HG02571 (cell line): ENCODE results near the gene GRIP1.
"Not testable (repeated sequence)": the region's sequence is repeated elsewhere in the genome, so short reads cannot be mapped to it uniquely, and the experiment has no call there.

Experiments
- ATAC-seq: cut with Tn5 transposase; IDR thresholded peaks from one replicate; pipeline ENCODE4 v1.9.1; 2021; ENCODE audit warnings: mild to moderate bottlenecking, moderate library complexity; ENCODE audit not compliant: unreplicated experiment

GRIP1 gene

GRCh38 chr12:66538970-66539369 is 139.9 kb downstream of the GRIP1 start:
- ATAC-seq = no peak

- no peak for ATAC-seq
Observed at GRCh38 chr12:66537876-66538275, 141.0 kb downstream of the GRIP1 start.

GRCh38 chr12:66533767-66534166 is 145.1 kb downstream of the GRIP1 start:
- no peak for ATAC-seq

GRCh38 chr12:66531766-66532165 is 147.1 kb downstream of the GRIP1 start:
- no peak for ATAC-seq

- ATAC-seq = no peak
Observed at GRCh38 chr12:66529934-66530333, 148.9 kb downstream of the GRIP1 start.

GRCh38 chr12:66516561-66516960 is 162.3 kb downstream of the GRIP1 start:
- no peak for ATAC-seq

GRCh38 chr12:66516133-66516532 is 162.7 kb downstream of the GRIP1 start:
- ATAC-seq = no peak

GRCh38 chr12:66514581-66514980 is 164.3 kb downstream of the GRIP1 start:
- ATAC-seq = no peak

- ATAC-seq = no peak
Observed at GRCh38 chr12:66508025-66508424, 170.9 kb downstream of the GRIP1 start.

- no peak for ATAC-seq
Observed at GRCh38 chr12:66503746-66504145, 175.1 kb downstream of the GRIP1 start.

GRCh38 chr12:66502911-66503310 is 176.0 kb downstream of the GRIP1 start:
- ATAC-seq = no peak

- ATAC-seq = peak; percentile 94
Observed at GRCh38 chr12:66500841-66501240, 178.0 kb downstream of the GRIP1 start.

GRCh38 chr12:66500091-66500490 is 178.8 kb downstream of the GRIP1 start:
- ATAC-seq = no peak

GRCh38 chr12:66499000-66499399 is 179.9 kb downstream of the GRIP1 start:
- ATAC-seq = no peak

- not testable (repeated sequence) for ATAC-seq
Observed at GRCh38 chr12:66498059-66498458, 180.8 kb downstream of the GRIP1 start.

- ATAC-seq = no peak
Observed at GRCh38 chr12:66497008-66497897, 181.6 kb downstream of the GRIP1 start.

GRCh38 chr12:66496595-66496994 is 182.3 kb downstream of the GRIP1 start:
- ATAC-seq = no peak

GRCh38 chr12:66495709-66496108 is 183.2 kb downstream of the GRIP1 start:
- no peak for ATAC-seq

- ATAC-seq = no peak
Observed at GRCh38 chr12:66493819-66494218, 185.1 kb downstream of the GRIP1 start.

- no peak for ATAC-seq
Observed at GRCh38 chr12:66491853-66492252, 187.0 kb downstream of the GRIP1 start.

GRCh38 chr12:66482351-66483203 is 196.3 kb downstream of the GRIP1 start:
- ATAC-seq = no peak

GRCh38 chr12:66467932-66468331 is 210.9 kb downstream of the GRIP1 start:
- no peak for ATAC-seq
